BLaER1 treated with 17β-estradiol and CSF1 and Interleukin-3, amounts not matched to agents 10 nM and 100 nM (cell line): ENCODE results near the gene NPHP4.

Experiments
- H3K27ac ChIP-seq, 11 experiments: shearing (Covaris generic); formaldehyde crosslinking; 2 replicates each; pipeline ENCODE4 v1.8.1; 2022
- H3K27me3 ChIP-seq, 11 experiments: shearing (Covaris generic); formaldehyde crosslinking; 2 replicates each; pipeline ENCODE4 v1.8.1; 2022
- H3K36me3 ChIP-seq, 11 experiments: shearing (Covaris generic); formaldehyde crosslinking; 2 replicates each; pipeline ENCODE4 v1.8.1; 2022
- H3K4me1 ChIP-seq, 10 experiments: shearing (Covaris generic); formaldehyde crosslinking; 2 replicates each; pipeline ENCODE4 v1.8.1; 2022
- H3K4me2 ChIP-seq, 11 experiments: shearing (Covaris generic); formaldehyde crosslinking; 2 replicates each; pipeline ENCODE4 v1.8.1; 2022
- H3K4me3 ChIP-seq, 10 experiments: shearing (Covaris generic); formaldehyde crosslinking; 2 replicates each; pipeline ENCODE4 v1.8.1; 2022
- H3K9ac ChIP-seq, 11 experiments: shearing (Covaris generic); formaldehyde crosslinking; 2 replicates each; pipeline ENCODE4 v1.8.1; 2022
- H3K9me3 ChIP-seq, 11 experiments: shearing (Covaris generic); formaldehyde crosslinking; replicated peaks in 1 of 11; 2 replicates each; pipeline ENCODE4 v1.8.1; 2022
- H4K20me1 ChIP-seq, 11 experiments: shearing (Covaris generic); formaldehyde crosslinking; 2 replicates each; pipeline ENCODE4 v1.8.1; 2022
- Cebpa-rat ChIP-seq, 11 experiments: shearing (Covaris generic); IDR thresholded peaks; 2 replicates each; pipeline ENCODE4 v1.8.1; 2022

Gene NPHP4

GRCh38 chr1:6011161-6011945, 19.1 kb upstream of the NPHP4 start:
- H3K36me3 ChIP-seq: peaks cover 0 to 11% (median 4%) of the 10 kb centered on the region in 11 experiments; a peak in 4 of 22 replicates
- H3K9ac ChIP-seq: no peak overlapping the region
- H3K9me3 ChIP-seq: no peaks in the 10 kb centered on the region
- H3K27ac ChIP-seq: peak overlapping the region in 5 of 11 experiments; percentile 47 to 74 (median 69); a peak in 8 of 22 replicates
- no peaks in the 10 kb centered on the region for H3K27me3 ChIP-seq
- H4K20me1 ChIP-seq: peaks cover 0 to 80% (median 49%) of the 10 kb centered on the region in 11 experiments; a peak in 16 of 22 replicates
- TF ChIP-seq Cebpa-rat (IDR thresholded peaks at IDR 0.05): no peak
- peaks cover 63 to 92% (median 85%) of the 10 kb centered on the region in 10 experiments for H3K4me1 ChIP-seq
- peak overlapping the region in 7 of 11 experiments; percentile 87 to 95 (median 92); a peak in 11 of 22 replicates for H3K4me2 ChIP-seq
- no peak overlapping the region for H3K4me3 ChIP-seq

GRCh38 chr1:6010554-6010953, 18.3 kb upstream of the NPHP4 start:
- Histone ChIP-seq H3K36me3 (peaks cover 0 to 11% (median 0%) of the 10 kb centered on the region in 11 experiments; a peak in 4 of 22 replicates), H3K9me3 (no peaks in the 10 kb centered on the region), H3K4me2 (peak overlapping the region in 9 of 11 experiments; percentile 87 to 95 (median 92); a peak in 18 of 22 replicates), H3K27me3 (no peaks in the 10 kb centered on the region), H3K27ac (peak overlapping the region in 6 of 11 experiments; percentile 26 to 74 (median 66); a peak in 12 of 22 replicates), H3K4me3 (no peak overlapping the region; a peak in 1 of 20 replicates), H3K4me1 (peaks cover 63 to 85% (median 80%) of the 10 kb centered on the region in 10 experiments), H4K20me1 (peaks cover 0 to 75% (median 49%) of the 10 kb centered on the region in 11 experiments; a peak in 16 of 22 replicates), H3K9ac (peak overlapping the region in 4 of 11 experiments; percentile 27 to 60 (median 51); a peak in 3 of 22 replicates)
- TF ChIP-seq Cebpa-rat (IDR thresholded peaks at IDR 0.05): no peak

GRCh38 chr1:6009120-6010040, 17.2 kb upstream of the NPHP4 start:
- Histone ChIP-seq H3K4me1 (peaks cover 52 to 80% (median 74%) of the 10 kb centered on the region in 10 experiments), H3K36me3 (peaks cover 0 to 11% (median 0%) of the 10 kb centered on the region in 11 experiments; a peak in 4 of 22 replicates), H3K27ac (peak overlapping the region in 9 of 11 experiments; percentile 19 to 74 (median 47); a peak in 15 of 22 replicates), H3K4me3 (peak overlapping the region in 2 of 10 experiments; percentile 7 to 11; a peak in 1 of 20 replicates), H3K9me3 (no peaks in the 10 kb centered on the region), H3K4me2 (peak overlapping the region; percentile 83 to 95 (median 92)), H3K27me3 (no peaks in the 10 kb centered on the region), H4K20me1 (peaks cover 0 to 70% (median 46%) of the 10 kb centered on the region in 11 experiments; a peak in 16 of 22 replicates), H3K9ac (peak overlapping the region in 10 of 11 experiments; percentile 8 to 60 (median 36); a peak in 16 of 22 replicates)
- peak in 3 of 11 experiments; percentile 15 to 83 (median 44); a peak in 3 of 22 replicates for TF ChIP-seq Cebpa-rat (IDR thresholded peaks at IDR 0.05)

- Histone ChIP-seq H3K4me2 (peak overlapping the region; percentile 83 to 95 (median 92)), H3K4me1 (peaks cover 45 to 80% (median 72%) of the 10 kb centered on the region in 10 experiments), H3K9me3 (no peaks in the 10 kb centered on the region), H3K27ac (peak overlapping the region in 8 of 11 experiments; percentile 7 to 69 (median 38); a peak in 10 of 22 replicates), H4K20me1 (peaks cover 0 to 72% (median 48%) of the 10 kb centered on the region in 11 experiments; a peak in 17 of 22 replicates), H3K27me3 (no peaks in the 10 kb centered on the region), H3K9ac (peak overlapping the region in 9 of 11 experiments; percentile 5 to 60 (median 42); a peak in 13 of 22 replicates), H3K36me3 (peaks cover 0 to 6% (median 0%) of the 10 kb centered on the region in 11 experiments; a peak in 3 of 22 replicates), H3K4me3 (peak overlapping the region in 1 of 10 experiments; percentile 11; a peak in 1 of 20 replicates)
- TF ChIP-seq Cebpa-rat (IDR thresholded peaks at IDR 0.05): no peak
Measured at GRCh38 chr1:6008696-6009095, 16.5 kb upstream of the NPHP4 start.

- H3K27me3 ChIP-seq: no peaks in the 10 kb centered on the region
- peaks cover 0 to 72% (median 48%) of the 10 kb centered on the region in 11 experiments; a peak in 18 of 22 replicates for H4K20me1 ChIP-seq
- H3K27ac ChIP-seq: peak overlapping the region in 1 of 11 experiments; percentile 53; a peak in 1 of 22 replicates
- H3K36me3 ChIP-seq: peaks cover 0 to 2% (median 0%) of the 10 kb centered on the region in 11 experiments; a peak in 1 of 22 replicates
- no peaks in the 10 kb centered on the region for H3K9me3 ChIP-seq
- H3K9ac ChIP-seq: peak overlapping the region in 1 of 11 experiments; percentile 30; a peak in 1 of 22 replicates
- TF ChIP-seq Cebpa-rat (IDR thresholded peaks at IDR 0.05): no peak
- peak overlapping the region; percentile 83 to 95 (median 92) for H3K4me2 ChIP-seq
- peaks cover 40 to 77% (median 72%) of the 10 kb centered on the region in 10 experiments for H3K4me1 ChIP-seq
- no peak overlapping the region for H3K4me3 ChIP-seq
Measured at GRCh38 chr1:6008084-6008415, 15.8 kb upstream of the NPHP4 start.

- Histone ChIP-seq H3K4me3 (peak overlapping the region in 2 of 10 experiments; percentile 3 to 26; a peak in 2 of 20 replicates), H3K36me3 (0 out of 22 replicates have a peak, but pooled peaks cover 0 to 6% (median 0%) of the 10 kb centered on the region in 11 experiments), H3K9ac (peak overlapping the region in 9 of 11 experiments; percentile 0 to 44 (median 30); a peak in 10 of 22 replicates), H3K27me3 (no peaks in the 10 kb centered on the region), H3K4me2 (peak overlapping the region; percentile 48 to 95 (median 92)), H3K9me3 (no peaks in the 10 kb centered on the region), H3K4me1 (peaks cover 35 to 77% (median 72%) of the 10 kb centered on the region in 10 experiments), H3K27ac (peak overlapping the region in 8 of 11 experiments; percentile 21 to 63 (median 48); a peak in 11 of 22 replicates), H4K20me1 (peaks cover 0 to 73% (median 48%) of the 10 kb centered on the region in 11 experiments; a peak in 19 of 22 replicates)
- no peak for TF ChIP-seq Cebpa-rat (IDR thresholded peaks at IDR 0.05)
Measured at GRCh38 chr1:6007318-6008083, 15.3 kb upstream of the NPHP4 start.

GRCh38 chr1:6006882-6007281, 14.7 kb upstream of the NPHP4 start:
- TF ChIP-seq Cebpa-rat (IDR thresholded peaks at IDR 0.05): no peak
- H4K20me1 ChIP-seq: peaks cover 0 to 79% (median 54%) of the 10 kb centered on the region in 11 experiments; a peak in 20 of 22 replicates

More at GRCh38 chr1:6006882-6007281, 14.7 kb upstream of the NPHP4 start:
- no peaks in the 10 kb centered on the region for H3K9me3 ChIP-seq
- peak overlapping the region in 1 of 10 experiments; percentile 26; a peak in 1 of 20 replicates for H3K4me3 ChIP-seq
- H3K36me3 ChIP-seq: 0 out of 22 replicates have a peak, but pooled peaks cover 0 to 6% (median 0%) of the 10 kb centered on the region in 11 experiments
- peaks cover 34 to 83% (median 78%) of the 10 kb centered on the region in 10 experiments for H3K4me1 ChIP-seq
- peak overlapping the region; percentile 48 to 95 (median 92) for H3K4me2 ChIP-seq
- H3K27ac ChIP-seq: peak overlapping the region in 8 of 11 experiments; percentile 21 to 63 (median 48); a peak in 11 of 22 replicates
- H3K9ac ChIP-seq: peak overlapping the region in 9 of 11 experiments; percentile 0 to 44 (median 28); a peak in 10 of 22 replicates
- H3K27me3 ChIP-seq: no peaks in the 10 kb centered on the region
